Measurements from ENCODE around the gene KRT33B.
"Not testable (repeated sequence)": the region's sequence is repeated elsewhere in the genome, so short reads cannot be mapped to it uniquely, and the experiment has no call there.

Gene KRT33B

GRCh38 chr17:41393294-41393693, 23.7 kb upstream of the KRT33B start:
- no peak for DNase-seq

- DNase-seq = no peak
Measured at GRCh38 chr17:41392278-41392677, 22.7 kb upstream of the KRT33B start.

- no peak for DNase-seq
Measured at GRCh38 chr17:41391535-41391934, 21.9 kb upstream of the KRT33B start.

GRCh38 chr17:41390411-41390938, 20.9 kb upstream of the KRT33B start:
- no peak for DNase-seq

GRCh38 chr17:41387670-41388069, 18.1 kb upstream of the KRT33B start:
- DNase-seq = no peak

- no peak for DNase-seq
Measured at GRCh38 chr17:41386227-41386626, 16.6 kb upstream of the KRT33B start.

GRCh38 chr17:41383690-41384089, 14.1 kb upstream of the KRT33B start:
- no peak for DNase-seq

- no peak for DNase-seq
Measured at GRCh38 chr17:41382394-41382793, 12.8 kb upstream of the KRT33B start.

- DNase-seq = not testable (repeated sequence)
Measured at GRCh38 chr17:41381943-41382342, 12.3 kb upstream of the KRT33B start, which contains the start of gene KRT34. Gene KRT34, minus strand, starts transcription at chr17:41382306. Its CDS starts 60 bp downstream, at chr17:41382246.

GRCh38 chr17:41380091-41380490, 10.5 kb upstream of the KRT33B start:
- not testable (repeated sequence) for DNase-seq

- no peak for DNase-seq
Measured at GRCh38 chr17:41377546-41377945, 7.9 kb upstream of the KRT33B start.

- no peak for DNase-seq
Measured at GRCh38 chr17:41369023-41369422, 590 bp downstream of the KRT33B start.

GRCh38 chr17:41367426-41368075, 2.1 kb downstream of the KRT33B start:
- no peak for DNase-seq

GRCh38 chr17:41366070-41366469, 3.5 kb downstream of the KRT33B start:
- DNase-seq = no peak

- no peak for DNase-seq
Measured at GRCh38 chr17:41363881-41364280, 5.7 kb downstream of the KRT33B start.

GRCh38 chr17:41360296-41360995, 9.2 kb downstream of the KRT33B start:
- no peak for DNase-seq

- no peak for DNase-seq
Measured at GRCh38 chr17:41354536-41354935, 15.1 kb downstream of the KRT33B start.

GRCh38 chr17:41352597-41353366, 16.8 kb downstream of the KRT33B start:
- no peak for DNase-seq

GRCh38 chr17:41351177-41351576, 18.4 kb downstream of the KRT33B start:
- no peak for DNase-seq

- not testable (repeated sequence) for DNase-seq
Measured at GRCh38 chr17:41350381-41350878, 19.2 kb downstream of the KRT33B start, which contains the start of gene KRT33A. Gene KRT33A, minus strand, starts transcription at chr17:41350828. Its CDS starts 61 bp downstream, at chr17:41350767.

- DNase-seq = no peak
Measured at GRCh38 chr17:41347869-41348760, 21.5 kb downstream of the KRT33B start.

- DNase-seq = not testable (repeated sequence)
Measured at GRCh38 chr17:41346421-41346820, 23.2 kb downstream of the KRT33B start.

Data from stimulated activated CD4-positive, alpha-beta T cell treated with anti-CD3 and anti-CD28 coated beads, Interleukin-1b, Interleukin-23, amount 100 ng/mL, for 48 hours (primary cell).